DMS153 treated with DMSO at 0.1 percent for 48 hours (cell line): ENCODE results near the gene EHD4.

Experiments
- DNase-seq: peaks from one replicate; lab custom pipeline; 2025; ENCODE audit not compliant: unreplicated experiment; lab: John Stamatoyannopoulos, UW

Gene EHD4

GRCh38 chr15:41958002-41958420 lies 14.3 kb downstream of the EHD4 start:
- DNase-seq: no peak

- DNase-seq: no peak
Observed at GRCh38 chr15:41957021-41957897, 15.1 kb downstream of the EHD4 start.

- DNase-seq: no peak
Observed at GRCh38 chr15:41955807-41956525, 16.4 kb downstream of the EHD4 start.

GRCh38 chr15:41955100-41955499 lies 17.3 kb downstream of the EHD4 start:
- DNase-seq: no peak

GRCh38 chr15:41954036-41954435 lies 18.3 kb downstream of the EHD4 start:
- DNase-seq: no peak

- no peak for DNase-seq
Observed at GRCh38 chr15:41952013-41952563, 20.3 kb downstream of the EHD4 start.

GRCh38 chr15:41951571-41951970 lies 20.8 kb downstream of the EHD4 start:
- no peak for DNase-seq

GRCh38 chr15:41950489-41950888 lies 21.9 kb downstream of the EHD4 start:
- no peak for DNase-seq

- DNase-seq: no peak
Observed at GRCh38 chr15:41950127-41950483, 22.3 kb downstream of the EHD4 start.

- no peak for DNase-seq
Observed at GRCh38 chr15:41949401-41950126, 22.8 kb downstream of the EHD4 start.

GRCh38 chr15:41948490-41948889 lies 23.9 kb downstream of the EHD4 start:
- DNase-seq: no peak

GRCh38 chr15:41946970-41947369 lies 25.4 kb downstream of the EHD4 start:
- no peak for DNase-seq

- no peak for DNase-seq
Observed at GRCh38 chr15:41945731-41946130, 26.6 kb downstream of the EHD4 start.

GRCh38 chr15:41945221-41945620 lies 27.1 kb downstream of the EHD4 start:
- no peak for DNase-seq

GRCh38 chr15:41944313-41944940 lies 27.9 kb downstream of the EHD4 start:
- DNase-seq: no peak

- no peak for DNase-seq
Observed at GRCh38 chr15:41943543-41944312, 28.6 kb downstream of the EHD4 start.

- DNase-seq: no peak
Observed at GRCh38 chr15:41942886-41943285, 29.5 kb downstream of the EHD4 start.

- no peak for DNase-seq
Observed at GRCh38 chr15:41941644-41942415, 30.5 kb downstream of the EHD4 start.

- no peak for DNase-seq
Observed at GRCh38 chr15:41940441-41940857, 31.9 kb downstream of the EHD4 start.
